ENCODE measurements around the gene ZNF211.
A peak's percentile ranks its signal among the peaks of the same experiment; 100 is the strongest.

- TF ChIP-seq EZH2 (IDR thresholded peaks at IDR 0.05; ENCODE audit: borderline replicate concordance, low read depth, low read length, poor library complexity, severe bottlenecking) (no peak), CTCF (conservative IDR thresholded peaks at IDR 0.05; ENCODE audit: low read depth, low read length) (peak; percentile 33)
Measured at GRCh38 chr19:57583521-57584416, 49.2 kb upstream of the ZNF211 start, which contains the start of gene ZIK1.

All from A673 (cell line).